HCT116 (cell line): ENCODE measurements around the gene TRIM9. TPM values are rescaled to one million over a fixed set of nuclear protein-coding genes. Genes with fewer than 3 reads are reported as not detected.

Experiments
- ATAC-seq: fragments of 200-7000 bp; cut with Tn5 transposase; 2 replicates; pipeline ENCODE4 v1.9.1; 2020; ENCODE audit warnings: mild to moderate bottlenecking, moderate library complexity
- BruUV-seq: library from RNA; stranded (reverse); fragments of 400-500 nt; replicated peaks from 2 replicates; lab custom pipeline; 2021; lab: Mats Ljungman, UMichigan
- CTCF ChIA-PET: fragments of 300-600 bp; sonication (Branson Sonifier 250); formaldehyde crosslinking; loops from one replicate; lab custom pipeline; 2021; ENCODE audit warnings: antibody characterized with exemption; lab: Charles Lee
- POLR2A ChIA-PET: fragments of 300-600, 350-600 bp; sonication (Branson Sonifier 250); formaldehyde crosslinking; loops from one replicate; lab custom pipeline; 2021; ENCODE audit warnings: antibody characterized with exemption; lab: Charles Lee
- RAD21 ChIA-PET, 2 experiments: fragments of 300-600 bp; sonication (Branson Sonifier 250); formaldehyde crosslinking; loops; one replicate each; lab custom pipeline; 2023; ENCODE audit warnings: low total read pairs in 2 of 2; ENCODE audit not compliant: uncharacterized antibody in 2 of 2, unreplicated experiment in 2 of 2, low non-redundant PET in 1 of 2; lab: Charles Lee
- DNase-seq: peaks from one replicate; pipeline ENCODE4 v3.0.0-alpha.2; 2010; ENCODE audit warnings: low read depth, low spot score
- H2AFZ ChIP-seq: fragments of 200-600 bp; shearing (Covaris generic), sonication (generic); 2 replicates; pipeline ENCODE4 v1.6.1; 2017; ENCODE audit warnings: low read depth, mixed run types, mixed read lengths, antibody characterized with exemption, low read length; ENCODE audit not compliant: poor library complexity, severe bottlenecking
- H3K27ac ChIP-seq: 2 replicates; pipeline ENCODE4 v1.5.1; 2012; ENCODE audit warnings: low read depth, low read length
- H3K27me3 ChIP-seq: fragments of 200-600 bp; sonication (generic); 2 replicates; pipeline ENCODE4 v1.6.1; 2016; ENCODE audit warnings: mixed run types, low read length, mixed read lengths; ENCODE audit not compliant: insufficient read depth
- H3K36me3 ChIP-seq, 2 experiments: fragments of 200-500 bp in 1 of 2; fragments of 200-600 bp in 1 of 2; sonication (Bioruptor generic) in 1 of 2; sonication (generic) in 1 of 2; 2 replicates each; pipeline versions ENCODE4 v1.5.1 to v1.6.1; 2014 to 2016; ENCODE audit warnings: low read length in 2 of 2, inconsistent platforms in 1 of 2, mixed read lengths in 1 of 2, mixed run types in 1 of 2; ENCODE audit not compliant: insufficient read depth in 2 of 2, control insufficient read depth in 1 of 2
- H3K4me1 ChIP-seq, 2 experiments: fragments of 200-600 bp in 1 of 2; sonication (generic) in 1 of 2; 2 replicates each; pipeline versions ENCODE4 v1.5.1 to v1.6.1; 2012 to 2017; ENCODE audit warnings: low read length in 2 of 2, inconsistent platforms in 1 of 2, mild to moderate bottlenecking in 1 of 2, mixed read lengths in 1 of 2, mixed run types in 1 of 2, moderate library complexity in 1 of 2; ENCODE audit not compliant: insufficient read depth in 2 of 2, control insufficient read depth in 1 of 2
- H3K4me2 ChIP-seq: fragments of 200-600 bp; sonication (generic); 2 replicates; pipeline ENCODE4 v1.6.1; 2017; ENCODE audit warnings: mixed run types, low read length, mixed read lengths
- H3K4me3 ChIP-seq, 2 experiments: fragments of 200-600 bp in 1 of 2; sonication (generic) in 1 of 2; replicated peaks in 1 of 2; 2 replicates each; pipeline ENCODE4 v1.5.1; 2011 to 2016; ENCODE audit warnings: low read length in 2 of 2, control low read depth in 1 of 2, low read depth in 1 of 2, mild to moderate bottlenecking in 1 of 2, mixed read lengths in 1 of 2, mixed run types in 1 of 2
- H3K79me2 ChIP-seq: fragments of 200-600 bp; sonication (generic); 2 replicates; pipeline ENCODE4 v1.6.1; 2017; ENCODE audit warnings: mild to moderate bottlenecking, mixed run types, low read length, moderate library complexity, mixed read lengths; ENCODE audit not compliant: insufficient read depth
- H3K9ac ChIP-seq: fragments of 200-600 bp; sonication (generic); 2 replicates; pipeline ENCODE4 v1.6.1; 2016; ENCODE audit warnings: low read length, mixed read lengths
- H3K9me2 ChIP-seq: fragments of 200-600 bp; sonication (generic), shearing (Covaris generic); 2 replicates; pipeline ENCODE4 v1.6.1; 2017; ENCODE audit warnings: mixed run types, mild to moderate bottlenecking, moderate library complexity; ENCODE audit not compliant: insufficient read depth
- H3K9me3 ChIP-seq, 2 experiments: fragments of 200-500 bp in 1 of 2; fragments of 200-600 bp in 1 of 2; sonication (Bioruptor generic) in 1 of 2; sonication (generic) in 1 of 2; 2 replicates each; pipeline ENCODE4 v1.6.1; 2014 to 2017; ENCODE audit warnings: low read length in 2 of 2, mixed read lengths in 2 of 2, inconsistent platforms in 1 of 2, low read depth in 1 of 2, mild to moderate bottlenecking in 1 of 2, mixed run types in 1 of 2, moderate library complexity in 1 of 2; ENCODE audit not compliant: control insufficient read depth in 1 of 2, insufficient read depth in 1 of 2
- H4K20me1 ChIP-seq: fragments of 200-600 bp; sonication (generic), shearing (Covaris generic); 2 replicates; pipeline ENCODE4 v1.6.1; 2017; ENCODE audit warnings: mixed run types, mild to moderate bottlenecking, moderate library complexity; ENCODE audit not compliant: insufficient read depth
- EGR1 ChIP-seq: IDR thresholded peaks from 2 replicates; pipeline ENCODE4 v1.6.1; 2012; ENCODE audit warnings: low read depth
- ELF1 ChIP-seq: IDR thresholded peaks from 2 replicates; pipeline ENCODE4 v1.6.1; 2012; ENCODE audit warnings: low read depth, borderline replicate concordance
- EZH2phosphoT487 ChIP-seq: fragments of 200-600 bp; IDR thresholded peaks from 2 replicates; pipeline ENCODE4 v1.6.1; 2018; ENCODE audit warnings: antibody characterized with exemption, borderline replicate concordance
- FOSL1 ChIP-seq: IDR thresholded peaks from 2 replicates; pipeline ENCODE4 v1.6.1; 2012; ENCODE audit warnings: low read depth
- JUND ChIP-seq: IDR thresholded peaks from 2 replicates; pipeline ENCODE4 v1.6.1; 2012
- POLR2AphosphoS5 ChIP-seq: IDR thresholded peaks from 2 replicates; pipeline ENCODE4 v1.6.1; 2011; ENCODE audit warnings: mild to moderate bottlenecking, low read depth, low read length, moderate library complexity
- SP1 ChIP-seq: IDR thresholded peaks from 2 replicates; pipeline ENCODE4 v1.6.1; 2012; ENCODE audit warnings: low read depth
- TCF7L2 ChIP-seq: IDR thresholded peaks from 2 replicates; pipeline ENCODE4 v1.7.0; 2011; ENCODE audit warnings: borderline replicate concordance, inconsistent platforms; ENCODE audit not compliant: insufficient read depth, insufficient read length; ENCODE audit errors: extremely low read depth
- ZNF274 ChIP-seq: fragments of 200-500 bp; sonication (Bioruptor generic); IDR thresholded peaks from 2 replicates; pipeline ENCODE4 v1.6.1; 2014; ENCODE audit warnings: mild to moderate bottlenecking, low read depth, low read length, inconsistent platforms
- intact Hi-C: fragments of 100-400 bp; cut with micrococcal nuclease; formaldehyde crosslinking; loops from 2 replicates; pipeline ENCODE4 v1.10.0; 2022
- total RNA-seq: library from RNA; stranded (reverse); gene quantifications from one replicate; pipeline ENCODE4 v1.2.1, GENCODE V29; 2021; ENCODE audit not compliant: unreplicated experiment

TRIM9 gene
- total RNA-seq, 1 experiment from 2014 or later: 4.6 TPM

DNA sequence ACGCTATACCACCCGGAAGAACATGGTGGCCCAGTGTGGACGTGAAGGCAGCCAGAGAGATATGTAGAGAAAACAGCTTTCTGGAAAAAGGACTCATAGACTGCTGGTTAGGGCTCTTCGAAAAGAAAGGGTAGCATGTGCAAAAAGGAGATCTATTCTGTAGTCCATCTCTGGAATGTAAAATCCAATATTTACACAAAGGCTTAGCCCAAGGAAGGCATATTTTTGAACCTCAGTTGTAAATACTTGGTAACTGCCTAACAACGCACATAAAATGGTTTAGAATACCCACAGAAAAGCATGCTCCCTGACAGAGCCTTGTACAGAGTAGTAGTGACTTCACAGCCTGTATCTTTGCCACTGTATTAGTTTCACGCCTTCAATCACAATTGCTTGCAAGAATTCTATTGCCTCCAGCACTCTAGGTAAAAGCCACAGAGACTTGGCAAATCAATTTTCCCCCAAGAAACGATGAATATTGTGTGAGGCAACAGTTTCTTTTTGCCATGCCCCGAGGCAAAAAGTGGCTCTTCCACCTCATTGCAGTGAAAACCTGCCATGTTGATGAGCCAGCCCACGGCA, 59.2 kb downstream of the TRIM9 start:
- intact Hi-C loops: no loop called here
- H3K79me2 ChIP-seq: no peaks in the 10 kb centered on the region
- no peaks in the 10 kb centered on the region for H4K20me1 ChIP-seq
- POLR2A ChIA-PET: no interaction called here
- H3K9ac ChIP-seq: no peak overlapping the region
- CTCF ChIA-PET: no interaction called here
- no peak overlapping the region for H2AFZ ChIP-seq
- RAD21 ChIA-PET: no interaction called here
- BruUV-seq: no TSS peak
- no peaks in the 10 kb centered on the region for H3K9me2 ChIP-seq
- H3K4me3 ChIP-seq: no peak overlapping the region
- H3K9me3 ChIP-seq: no peaks in the 10 kb centered on the region
- ATAC-seq (no peak), DNase-seq (no peak)
- no peak overlapping the region for H3K4me2 ChIP-seq
- no peaks in the 10 kb centered on the region for H3K27me3 ChIP-seq
- H3K4me1 ChIP-seq: no peaks in the 10 kb centered on the region
- no peak overlapping the region for H3K27ac ChIP-seq
- no peaks in the 10 kb centered on the region for H3K36me3 ChIP-seq
- TF ChIP-seq TCF7L2 (no peak), FOSL1 (no peak), ZNF274 (no peak), EGR1 (no peak), SP1 (no peak)

DNA sequence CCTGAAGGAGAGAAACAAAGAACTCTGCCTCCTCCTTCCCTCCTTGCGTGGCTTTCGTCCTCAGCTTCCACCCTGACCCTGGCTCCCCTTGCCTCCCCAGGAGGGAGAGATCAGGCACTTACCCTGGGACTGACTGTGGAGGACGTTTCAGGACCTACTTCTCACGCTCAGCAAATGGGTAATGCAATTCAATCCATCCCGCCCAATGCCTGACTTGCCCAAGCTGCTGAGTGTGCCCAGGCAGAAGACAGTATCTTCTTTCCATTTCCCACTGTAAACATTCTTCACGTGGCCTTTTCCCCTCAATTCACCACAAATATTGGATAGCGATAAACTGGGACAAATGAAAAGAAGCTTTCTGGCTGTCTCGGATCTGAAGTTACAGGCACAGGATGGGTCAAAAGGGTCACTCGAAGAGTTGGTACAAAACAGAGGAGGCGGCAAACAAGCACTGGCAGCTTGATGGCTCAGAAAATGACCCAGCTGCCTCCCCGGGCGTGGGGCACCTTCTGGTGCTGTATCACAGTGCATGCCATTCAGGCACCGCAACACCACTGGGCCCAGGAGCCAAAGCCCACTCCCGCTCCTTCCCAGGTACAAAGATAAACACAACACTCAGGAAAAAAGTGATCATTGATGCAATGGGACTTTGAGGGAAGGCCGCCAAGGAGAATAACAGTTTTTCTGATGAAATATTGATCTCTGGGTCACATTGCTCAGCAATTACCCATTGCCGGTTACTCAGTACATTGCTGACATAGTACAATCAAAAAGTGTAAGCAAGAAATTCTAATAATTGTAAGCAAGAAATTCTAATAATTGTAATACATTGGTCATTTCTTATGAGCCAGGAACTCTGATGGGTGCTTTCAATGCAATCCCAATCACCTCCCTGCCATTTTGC, 65.8 kb downstream of the TRIM9 start:
- POLR2A ChIA-PET: no interaction called here
- Histone ChIP-seq H2AFZ (no peak overlapping the region), H3K9ac (no peak overlapping the region), H3K27me3 (no peaks in the 10 kb centered on the region), H3K79me2 (no peaks in the 10 kb centered on the region), H3K36me3 (no peaks in the 10 kb centered on the region), H3K9me3 (no peaks in the 10 kb centered on the region), H3K27ac (no peak overlapping the region), H3K9me2 (no peaks in the 10 kb centered on the region), H3K4me1 (no peaks in the 10 kb centered on the region), H4K20me1 (no peaks in the 10 kb centered on the region), H3K4me3 (no peak overlapping the region), H3K4me2 (no peak overlapping the region)
- BruUV-seq: no TSS peak
- ATAC-seq (no peak), DNase-seq (no peak)
- CTCF ChIA-PET: no interaction called here
- TF ChIP-seq POLR2AphosphoS5: no peak
- no peak for TF ChIP-seq EZH2phosphoT487
- no peak for TF ChIP-seq JUND
- TF ChIP-seq ELF1: no peak
- TF ChIP-seq SP1: no peak
- RAD21 ChIA-PET: no interaction called here
- intact Hi-C loops: no loop called here
